HG03442 (cell line): ENCODE measurements around the gene FBXO31.
"Not testable (repeated sequence)": the region's sequence is repeated elsewhere in the genome, so short reads cannot be mapped to it uniquely, and the experiment has no call there.

ENCODE experiments used
- ATAC-seq: cut with Tn5 transposase; IDR thresholded peaks from one replicate; pipeline ENCODE4 v1.9.1; 2021; ENCODE audit warnings: mild to moderate bottlenecking, moderate library complexity; ENCODE audit not compliant: unreplicated experiment

Gene FBXO31

GRCh38 chr16:87344931-87345631, 38.5 kb downstream of the FBXO31 start:
- no peak for ATAC-seq

DNA sequence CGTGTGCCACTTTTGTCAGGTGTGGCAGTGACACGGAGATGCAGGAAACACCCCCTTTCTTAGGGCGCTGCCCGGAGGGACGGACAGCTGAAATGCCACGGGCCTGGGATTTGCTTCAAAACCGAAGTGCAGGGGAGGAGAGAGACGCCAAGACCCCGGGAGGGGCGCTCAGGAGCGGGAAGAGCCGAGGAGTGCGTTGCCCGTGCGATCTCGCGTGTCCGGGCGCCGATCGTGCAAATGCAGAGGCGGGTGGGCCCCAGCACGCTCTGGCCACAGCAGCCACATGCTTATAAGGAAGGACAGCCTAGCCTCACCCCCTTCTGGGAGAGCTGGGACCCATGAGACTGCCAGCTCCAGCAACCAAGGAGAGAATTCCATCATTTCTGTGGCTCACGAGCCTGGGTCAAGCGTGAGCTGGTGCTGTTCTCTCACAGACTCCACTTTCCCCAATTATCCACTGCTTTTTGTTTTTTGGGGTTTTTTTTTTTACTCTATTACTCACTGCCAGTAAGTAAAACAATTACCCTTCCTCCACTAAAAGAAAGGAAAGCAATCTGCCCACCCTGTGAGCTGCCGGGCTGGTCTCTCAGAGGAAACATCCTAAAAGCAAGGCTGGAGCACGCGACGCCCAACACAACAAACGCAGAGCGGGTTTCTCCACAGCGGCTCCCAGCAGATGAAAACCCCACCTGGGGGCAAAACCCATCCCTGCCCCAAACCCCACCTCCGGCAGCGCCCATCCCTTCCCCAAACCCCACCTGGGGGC, 39.2 kb downstream of the FBXO31 start:
- no peak for ATAC-seq

GRCh38 chr16:87343753-87344050, 39.9 kb downstream of the FBXO31 start:
- ATAC-seq = no peak

GRCh38 chr16:87342978-87343752, 40.4 kb downstream of the FBXO31 start:
- ATAC-seq = no peak

GRCh38 chr16:87342504-87342903, 41.1 kb downstream of the FBXO31 start:
- no peak for ATAC-seq

DNA sequence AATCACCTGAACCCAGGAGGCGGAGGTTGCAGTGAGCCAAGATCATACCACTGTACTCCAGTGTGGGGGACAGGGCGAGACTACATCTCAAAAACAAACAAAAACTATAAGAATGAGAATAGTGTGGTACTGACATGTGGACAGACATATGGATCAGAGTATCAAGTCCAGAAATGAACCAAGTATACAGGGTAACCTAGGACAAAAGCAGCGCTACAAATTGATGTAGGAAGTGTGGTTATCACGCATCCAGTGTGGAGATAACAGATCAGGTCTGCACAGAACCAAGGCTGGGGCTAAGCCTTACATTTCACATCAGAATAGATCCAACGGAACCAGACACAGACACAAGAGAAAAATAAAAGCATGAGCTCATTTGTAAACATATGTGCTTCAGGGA, 43.4 kb downstream of the FBXO31 start:
- no peak for ATAC-seq

GRCh38 chr16:87339724-87340105, 43.9 kb downstream of the FBXO31 start:
- ATAC-seq = not testable (repeated sequence)

DNA sequence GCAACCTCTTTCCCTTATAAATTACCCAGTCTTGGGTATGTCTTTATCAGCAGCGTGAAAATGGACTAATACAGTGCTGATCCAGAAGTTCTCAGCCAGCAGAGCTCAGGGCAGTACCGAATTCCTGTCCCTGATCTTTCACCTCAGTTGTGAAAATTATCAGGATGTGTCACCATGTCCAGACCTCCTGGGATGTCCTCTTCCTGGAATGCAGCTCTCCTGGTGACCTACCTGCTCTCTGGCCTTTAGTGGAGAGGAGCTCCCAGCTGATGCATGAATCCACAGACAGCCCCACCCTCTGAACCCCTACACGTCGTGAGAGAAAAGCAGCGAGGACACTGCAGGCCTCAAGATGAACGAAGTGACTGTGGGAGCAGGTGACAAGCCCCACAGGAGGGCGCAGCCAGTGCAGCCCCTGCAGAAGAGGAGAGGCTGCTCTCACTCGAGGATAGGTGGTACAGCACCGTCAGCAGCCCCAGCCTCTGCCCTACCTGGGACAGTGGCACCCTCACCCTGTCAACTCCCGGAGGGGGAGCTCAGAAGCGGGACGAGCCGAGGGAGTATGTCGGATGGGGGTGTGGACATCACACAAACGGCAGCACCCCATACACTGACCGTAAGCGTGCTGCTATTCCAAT, 44.4 kb downstream of the FBXO31 start:
- ATAC-seq = no peak

DNA sequence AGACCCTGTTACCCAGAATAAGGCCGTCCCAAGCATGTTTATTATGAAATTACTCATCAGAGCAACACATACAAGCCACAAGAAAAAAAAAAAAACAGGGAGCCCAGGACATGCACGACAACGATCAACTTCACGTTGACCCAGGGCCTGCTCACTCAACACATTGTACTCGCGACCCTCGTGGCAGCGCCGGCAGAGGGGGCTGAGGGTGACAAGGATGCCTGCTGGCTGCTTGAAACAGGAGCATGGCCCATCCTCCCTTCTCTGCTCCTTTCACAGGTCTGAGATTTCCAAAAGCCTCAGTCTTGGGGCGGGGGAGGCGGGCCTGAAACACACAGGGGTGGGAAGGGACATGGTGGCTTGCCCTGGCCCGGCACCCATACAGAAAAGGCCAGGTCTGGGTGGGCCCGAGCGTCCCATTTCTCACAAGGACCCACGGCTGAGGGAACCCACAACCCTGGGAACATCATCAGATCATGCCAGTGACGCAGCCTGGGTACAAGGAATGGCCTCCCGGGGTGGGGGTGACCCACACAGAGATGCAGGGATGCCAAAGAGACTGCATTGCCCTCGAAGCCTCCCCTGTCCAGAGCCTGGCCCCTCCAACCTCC, 45.3 kb downstream of the FBXO31 start:
- ATAC-seq = no peak

DNA sequence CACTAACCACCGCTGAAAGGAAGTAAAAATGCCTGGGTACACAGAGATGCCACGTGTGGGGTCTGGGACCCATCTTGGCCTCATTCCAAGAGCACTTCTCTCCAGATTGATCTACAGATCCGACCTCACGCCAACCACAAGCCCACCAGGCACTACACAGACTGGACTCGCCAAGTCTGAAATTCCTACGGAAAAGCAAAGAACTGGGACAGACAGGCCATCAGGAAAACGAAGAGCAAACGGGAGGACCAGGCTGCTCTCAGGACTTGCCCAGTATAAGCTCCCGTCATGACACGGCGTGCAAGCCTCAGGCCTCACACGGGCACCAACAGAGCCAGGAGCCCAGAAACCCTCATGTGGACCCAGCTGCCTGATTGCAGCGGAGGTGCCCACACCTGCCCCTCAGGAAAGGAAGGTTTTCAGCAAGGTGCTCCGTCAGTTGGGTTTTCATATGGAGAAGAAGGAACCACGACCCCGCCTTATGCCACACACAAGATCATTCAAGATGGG, 46.3 kb downstream of the FBXO31 start:
- ATAC-seq = no peak

DNA sequence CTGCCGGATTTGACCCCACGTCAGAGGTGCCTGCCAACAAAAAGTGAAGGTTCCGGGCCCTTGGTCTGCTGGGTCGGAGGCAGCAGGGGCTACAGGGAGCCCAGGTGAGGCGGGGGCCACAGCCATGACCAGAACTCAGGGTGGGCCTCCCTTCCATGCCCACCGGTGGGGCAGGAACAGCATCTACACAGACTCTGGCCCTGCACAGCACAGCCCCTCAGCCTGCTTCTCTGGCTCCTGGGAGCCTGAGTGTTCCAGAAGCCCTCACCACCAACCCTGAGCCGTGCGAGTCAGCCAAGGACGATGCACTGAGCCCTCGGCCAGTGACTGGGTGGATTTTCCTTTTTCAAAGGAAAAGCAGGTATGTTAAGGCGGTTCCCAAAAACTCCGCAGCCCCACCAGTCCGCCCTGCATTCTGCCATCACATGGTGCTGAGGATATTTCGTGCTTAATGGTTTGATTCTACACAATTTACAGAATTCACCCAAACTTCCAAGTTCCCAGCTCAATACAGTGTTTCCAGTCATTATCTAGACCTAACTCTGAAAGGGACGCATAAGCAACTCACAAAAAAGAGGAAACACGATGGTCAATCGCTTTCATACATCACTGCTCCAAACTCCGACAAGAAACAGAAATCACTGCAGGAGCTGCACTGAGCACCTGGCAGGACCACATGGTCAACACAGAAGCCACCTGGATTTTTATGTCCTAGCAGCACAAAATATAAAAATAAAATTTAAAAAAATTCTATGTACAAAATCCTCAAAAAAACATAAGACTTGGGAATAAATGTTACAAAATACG, 46.9 kb downstream of the FBXO31 start:
- no peak for ATAC-seq

DNA sequence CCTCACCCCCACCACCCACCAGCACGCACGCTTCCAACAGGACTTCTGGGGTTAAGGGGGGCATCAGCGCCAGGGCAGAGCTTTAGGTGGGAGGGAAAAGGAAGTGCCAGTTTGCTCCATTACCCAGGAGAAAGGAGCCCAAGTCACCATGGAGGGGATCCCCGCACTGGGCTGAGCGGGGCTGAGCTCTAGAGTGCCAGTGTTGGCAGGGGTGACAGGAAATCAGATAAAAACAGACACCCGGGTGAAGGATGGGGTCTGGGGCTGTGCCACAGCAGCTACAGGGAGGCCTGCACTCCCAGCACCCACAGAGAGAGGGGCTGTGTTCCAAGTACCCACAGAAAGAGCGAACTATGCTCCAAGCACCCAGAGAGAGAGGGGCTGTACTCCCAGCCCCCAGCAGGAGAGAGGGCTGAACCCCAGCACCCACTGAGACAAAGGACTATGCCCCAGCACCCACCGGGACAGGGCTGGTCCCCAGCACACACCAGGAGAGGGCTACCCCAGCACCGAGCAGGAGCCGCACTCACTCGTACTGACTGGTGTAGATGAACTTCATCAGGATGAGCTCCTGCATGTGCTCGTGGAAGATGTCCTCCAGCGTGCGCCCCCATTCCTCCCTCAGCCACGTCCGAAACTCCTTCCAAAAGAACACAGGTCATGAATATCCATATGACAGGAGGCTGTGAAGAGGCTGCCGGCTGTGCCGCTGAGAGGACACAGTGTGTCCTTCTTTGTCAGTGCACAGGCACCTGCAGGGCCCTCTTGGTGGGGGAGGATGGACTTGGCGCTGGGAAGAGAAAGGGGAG, 47.7 kb downstream of the FBXO31 start:
- ATAC-seq = no peak

DNA sequence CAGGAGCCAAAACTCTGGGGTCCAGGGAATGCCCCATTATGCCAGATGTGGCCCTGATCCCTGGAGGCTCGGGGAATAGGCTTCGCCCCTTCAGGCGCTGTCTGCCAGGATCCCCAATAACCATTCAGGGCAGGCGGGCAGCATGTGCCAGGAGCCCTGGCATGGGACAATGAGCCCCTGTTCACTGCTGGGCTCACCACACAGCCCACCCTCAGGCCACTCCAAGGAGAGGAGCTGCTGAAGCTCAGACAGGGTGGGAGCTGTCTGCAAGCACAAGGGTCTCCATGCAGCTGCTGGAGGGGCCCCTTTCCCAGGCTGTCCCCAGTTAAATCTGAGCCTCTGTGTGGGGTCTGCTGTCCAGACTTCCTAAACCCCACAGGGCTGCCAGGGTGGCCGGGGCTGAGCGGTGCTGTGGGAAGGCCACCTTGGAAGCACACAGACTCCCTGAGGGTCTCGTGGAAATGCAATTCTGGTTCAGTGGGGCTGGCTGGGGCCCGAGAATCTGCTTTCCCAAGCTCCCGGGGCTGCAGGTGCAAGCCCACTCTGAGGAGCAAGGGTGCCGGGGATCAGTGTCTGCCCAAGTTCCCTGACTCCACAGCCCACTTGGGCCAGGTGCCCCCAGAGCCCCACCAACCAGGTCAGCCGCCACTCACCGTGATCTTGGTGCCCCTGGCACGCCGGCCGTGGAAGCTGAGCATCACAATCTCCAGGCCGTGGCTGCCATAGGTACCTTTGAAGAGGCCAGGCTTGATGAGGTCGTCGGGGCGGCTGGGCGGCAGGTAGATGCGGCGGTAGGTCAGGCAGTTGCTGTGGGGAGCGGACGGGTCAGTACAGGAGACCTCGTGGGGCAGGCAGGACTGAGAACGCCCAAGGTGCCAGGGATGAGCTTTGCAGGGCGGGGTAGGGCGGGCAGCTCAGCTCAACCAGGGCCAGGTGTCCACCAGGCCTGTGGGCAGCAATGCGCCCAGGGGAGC, 48.6 kb downstream of the FBXO31 start:
- no peak for ATAC-seq

- ATAC-seq = no peak
These were observed 49.8 kb downstream of the FBXO31 start for GRCh38 chr16:87333581-87334331.

- no peak for ATAC-seq
These were observed 50.5 kb downstream of the FBXO31 start for GRCh38 chr16:87333101-87333500.

- ATAC-seq = no peak
These were observed 51.4 kb downstream of the FBXO31 start for GRCh38 chr16:87332150-87332549.

DNA sequence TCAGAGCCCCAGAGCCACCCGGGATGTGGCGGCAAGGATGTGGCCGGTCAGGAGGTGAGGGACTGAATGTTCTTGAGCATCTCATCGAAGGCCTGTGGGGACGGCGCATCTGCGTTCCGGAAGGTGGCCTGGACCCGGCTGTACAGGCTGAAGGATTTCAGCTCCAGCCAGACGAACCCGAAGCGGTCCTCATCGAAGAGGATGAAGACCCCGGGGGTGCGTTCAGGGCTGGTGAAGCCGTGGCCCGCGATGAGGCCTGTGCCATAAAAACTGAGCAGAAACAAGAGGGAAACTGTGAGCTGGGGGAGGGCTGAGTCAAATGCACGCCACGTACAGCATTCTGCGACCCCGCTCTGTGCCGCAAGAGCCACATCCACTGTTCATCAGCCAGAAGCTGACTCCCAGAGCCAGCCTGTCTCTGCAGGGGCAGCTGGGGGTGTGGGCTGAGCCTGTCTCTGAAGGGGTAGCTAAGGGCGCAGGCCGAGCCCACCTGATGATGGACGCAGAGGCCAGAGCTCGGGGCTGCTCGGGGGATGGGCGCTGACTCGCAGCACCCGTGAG, 52.3 kb downstream of the FBXO31 start:
- ATAC-seq = no peak
